Epithelial cell of proximal tubule (primary cell): ENCODE data around the gene SNX27. TPM values are rescaled to one million over a fixed set of nuclear protein-coding genes. Genes with fewer than 3 reads are reported as not detected.

Source experiments
- DNase-seq: peaks from one replicate; pipeline ENCODE4 v3.0.0-alpha.2; 2011; ENCODE audit warnings: low read depth
- H3K4me3 ChIP-seq: 2 replicates; pipeline ENCODE4 v1.5.1; 2011; ENCODE audit warnings: low read depth, mild to moderate bottlenecking, low read length
- total RNA-seq: library from RNA; depleted of rRNA; stranded (reverse); fragments of >200 nt; gene quantifications from 2 replicates; pipeline ENCODE4 v1.2.3, GENCODE V29; 2015
- TF ChIP-seq, protein P1 (sequence below): conservative IDR thresholded peaks from 2 replicates; pipeline ENCODE4 v1.5.1; 2012; ENCODE audit warnings: low read depth, mild to moderate bottlenecking, low read length

SNX27 gene
- total RNA-seq, 1 donor from 2014 or later: 13.2 TPM

DNA sequence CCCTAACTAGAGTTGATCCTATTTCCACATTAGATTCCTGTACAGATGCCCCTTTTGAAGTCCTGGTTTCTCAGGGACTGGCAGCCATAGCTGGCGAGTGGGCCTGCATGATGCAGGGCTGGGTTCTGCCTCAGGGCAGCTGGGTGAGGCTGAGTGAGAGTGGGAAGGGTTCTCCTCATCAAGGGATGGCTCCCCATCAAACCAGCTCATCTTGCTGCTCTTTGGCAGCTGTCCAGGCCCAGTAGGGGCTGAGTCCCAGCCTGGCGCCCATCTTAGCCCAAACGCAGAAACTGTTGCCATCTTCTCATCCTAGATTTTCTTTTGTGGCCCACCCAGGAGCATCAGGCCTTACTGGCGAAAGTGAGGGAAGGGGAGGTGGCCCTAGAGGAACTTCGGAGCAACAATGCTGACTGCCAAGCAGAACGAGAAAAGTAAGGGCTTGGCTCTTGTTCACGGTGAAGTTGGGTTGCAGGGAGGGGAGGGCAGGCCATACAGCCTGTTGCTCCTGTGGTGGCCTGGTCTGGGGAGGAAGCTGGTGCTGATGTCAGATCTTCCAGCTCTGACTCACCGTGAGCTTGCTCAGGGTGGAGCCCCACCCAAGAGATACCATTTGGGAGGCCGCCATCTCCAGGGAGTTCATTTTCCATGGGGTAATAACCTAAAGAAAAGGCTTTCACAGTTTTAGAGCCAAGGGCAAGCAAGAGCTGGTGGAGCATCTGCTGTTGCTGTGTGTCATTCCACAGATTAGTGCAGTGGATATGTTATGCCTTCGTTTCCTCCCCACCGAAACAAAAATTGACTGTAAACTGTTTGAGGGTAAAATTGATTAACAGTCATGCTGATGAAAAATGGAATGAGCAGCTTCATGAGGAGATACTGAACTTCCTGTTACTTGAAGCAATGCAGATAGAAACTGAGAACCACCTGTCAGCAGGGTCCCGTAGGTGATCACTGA is 37.0 kb upstream of the SNX27 start:
- DNase-seq: no peak
- TF ChIP-seq, protein P1, sequence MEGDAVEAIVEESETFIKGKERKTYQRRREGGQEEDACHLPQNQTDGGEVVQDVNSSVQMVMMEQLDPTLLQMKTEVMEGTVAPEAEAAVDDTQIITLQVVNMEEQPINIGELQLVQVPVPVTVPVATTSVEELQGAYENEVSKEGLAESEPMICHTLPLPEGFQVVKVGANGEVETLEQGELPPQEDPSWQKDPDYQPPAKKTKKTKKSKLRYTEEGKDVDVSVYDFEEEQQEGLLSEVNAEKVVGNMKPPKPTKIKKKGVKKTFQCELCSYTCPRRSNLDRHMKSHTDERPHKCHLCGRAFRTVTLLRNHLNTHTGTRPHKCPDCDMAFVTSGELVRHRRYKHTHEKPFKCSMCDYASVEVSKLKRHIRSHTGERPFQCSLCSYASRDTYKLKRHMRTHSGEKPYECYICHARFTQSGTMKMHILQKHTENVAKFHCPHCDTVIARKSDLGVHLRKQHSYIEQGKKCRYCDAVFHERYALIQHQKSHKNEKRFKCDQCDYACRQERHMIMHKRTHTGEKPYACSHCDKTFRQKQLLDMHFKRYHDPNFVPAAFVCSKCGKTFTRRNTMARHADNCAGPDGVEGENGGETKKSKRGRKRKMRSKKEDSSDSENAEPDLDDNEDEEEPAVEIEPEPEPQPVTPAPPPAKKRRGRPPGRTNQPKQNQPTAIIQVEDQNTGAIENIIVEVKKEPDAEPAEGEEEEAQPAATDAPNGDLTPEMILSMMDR: no peak
- H3K4me3 ChIP-seq: no peak overlapping the region

DNA sequence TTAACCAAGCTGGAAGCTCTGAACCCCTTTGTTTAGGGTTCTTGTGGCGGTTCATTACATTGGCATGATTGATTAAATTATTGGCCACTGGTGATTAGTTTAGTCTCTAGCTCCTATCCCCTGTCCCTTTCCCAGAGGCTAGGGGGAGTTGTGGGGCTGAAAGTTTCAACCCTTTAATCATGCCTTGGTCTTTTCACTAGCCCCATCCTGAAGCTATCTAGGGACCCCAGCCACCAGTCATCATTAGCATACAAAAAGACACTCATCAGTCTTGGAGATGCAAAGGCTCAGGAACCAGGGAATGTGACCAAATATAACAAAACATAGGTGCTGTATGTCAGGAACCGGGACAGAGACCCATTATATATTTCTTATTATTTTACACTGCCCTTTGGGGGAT is 34.7 kb upstream of the SNX27 start:
- H3K4me3 ChIP-seq: no peak overlapping the region
- no peak for DNase-seq
- TF ChIP-seq, protein P1: no peak

DNA sequence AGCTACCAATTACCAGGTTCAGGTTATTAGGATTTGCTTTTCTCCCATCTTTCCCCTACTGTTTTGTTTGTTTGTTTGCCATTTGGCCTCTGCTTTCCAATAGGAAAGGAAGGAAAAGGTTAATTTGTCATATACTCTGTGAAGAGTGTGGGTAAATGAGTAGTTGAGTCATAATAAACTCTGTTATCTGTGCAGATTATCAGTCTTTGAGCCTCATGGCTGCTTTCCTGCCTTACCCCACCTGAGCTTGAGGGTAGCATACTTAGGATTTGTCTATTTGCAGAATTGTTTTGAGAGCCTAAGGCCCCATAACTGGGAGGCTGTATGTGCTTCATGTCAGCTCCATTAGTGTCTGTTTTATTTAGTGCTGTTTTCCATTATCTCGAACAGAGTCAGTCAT is 32.9 kb upstream of the SNX27 start:
- H3K4me3 ChIP-seq: no peak overlapping the region
- no peak for DNase-seq
- TF ChIP-seq, protein P1: no peak

DNA sequence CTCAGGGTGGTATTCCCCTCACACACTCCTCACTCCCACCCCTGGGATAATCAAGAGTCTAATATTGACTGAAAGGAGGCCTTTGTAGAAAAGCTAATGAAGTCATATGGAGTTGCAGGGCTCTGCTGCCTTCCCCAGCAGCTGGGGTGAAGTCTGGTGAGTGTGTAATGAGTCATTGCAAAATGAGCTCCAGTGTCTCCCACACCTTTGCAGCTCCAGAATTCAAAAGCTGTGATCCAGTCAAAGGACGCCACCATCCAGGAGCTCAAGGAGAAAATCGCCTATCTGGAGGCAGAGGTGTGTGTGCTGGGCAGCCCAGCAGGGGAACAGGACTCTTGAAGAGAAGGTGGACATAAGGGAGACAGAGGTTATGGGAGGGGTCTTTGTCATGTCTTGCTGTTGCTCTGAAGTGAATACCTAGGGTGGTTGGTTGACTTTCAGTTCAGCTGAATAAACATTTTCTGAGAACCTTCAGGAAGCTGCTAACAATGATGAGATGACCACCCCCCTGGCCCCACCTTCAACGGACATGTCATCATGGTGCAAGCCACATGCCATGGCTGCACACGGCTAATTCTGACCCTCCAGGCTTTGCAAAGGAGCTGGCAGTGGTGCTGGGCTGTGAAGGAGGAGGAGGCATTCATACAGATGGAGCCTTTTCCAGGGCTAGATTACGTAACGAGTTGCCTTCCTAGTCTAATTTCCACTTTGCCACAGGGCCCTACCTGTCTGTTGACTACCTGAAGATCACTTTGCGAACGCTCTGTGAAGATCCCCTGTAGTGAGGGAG is 32.2 kb upstream of the SNX27 start:
- no peak for DNase-seq
- H3K4me3 ChIP-seq: no peak overlapping the region
- TF ChIP-seq, protein P1: no peak

DNA sequence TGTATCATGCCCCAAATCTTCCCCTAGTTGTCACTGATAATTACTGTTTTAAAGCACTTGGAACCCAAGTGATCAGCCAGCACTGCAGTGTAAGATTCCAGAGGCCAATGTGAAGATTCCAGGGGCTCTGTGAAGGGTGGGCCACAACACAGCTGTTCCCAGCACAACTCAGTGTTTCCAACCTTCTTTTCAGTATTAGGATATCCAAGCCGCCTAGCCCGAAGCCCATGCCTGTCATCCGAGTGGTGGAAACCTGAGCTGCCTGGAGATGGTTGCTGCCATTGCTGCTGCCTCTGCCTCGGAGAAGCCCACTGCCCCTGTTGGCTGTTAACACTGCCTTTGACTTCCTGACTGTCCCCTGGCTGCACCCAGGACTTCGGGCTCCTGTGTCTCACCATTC is 30.4 kb upstream of the SNX27 start:
- no peak for DNase-seq
- TF ChIP-seq, protein P1: no peak
- H3K4me3 ChIP-seq: no peak overlapping the region

DNA sequence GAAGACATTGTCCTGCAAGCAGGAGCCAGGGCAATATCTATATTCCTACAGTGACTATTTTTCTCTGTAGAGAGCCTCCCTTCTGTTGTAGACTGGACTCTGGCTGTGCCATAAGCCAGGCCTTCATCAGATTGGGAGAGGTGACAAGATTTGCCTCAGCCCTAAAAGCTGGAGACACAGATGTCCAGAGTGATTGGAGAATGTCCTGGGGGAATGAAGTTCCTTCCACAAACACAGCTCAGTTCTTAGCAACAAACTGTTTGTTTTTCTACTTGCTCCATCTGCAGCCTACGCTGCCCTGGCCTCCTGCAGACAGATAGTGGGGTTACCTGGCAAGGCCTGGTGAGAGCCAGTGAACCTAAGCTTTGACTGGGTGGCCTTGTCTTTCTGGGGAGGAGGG is 29.9 kb upstream of the SNX27 start:
- H3K4me3 ChIP-seq: no peak overlapping the region
- TF ChIP-seq, protein P1: no peak
- DNase-seq: no peak
